A549 treated with Mapracorat at 1 μM for 4 hours (cell line): ENCODE results near the gene RNPC3. TPM values are rescaled to one million over a fixed set of nuclear protein-coding genes. Genes with fewer than 3 reads are reported as not detected.

Experiments used
- total RNA-seq: library from RNA; stranded (reverse); fragments of 200-300 nt; extraction: Qiagen RNA extraction; gene quantifications from 5 replicates; pipeline ENCODE4 v1.2.3, GENCODE V29; 2022

RNPC3 gene, protein sequence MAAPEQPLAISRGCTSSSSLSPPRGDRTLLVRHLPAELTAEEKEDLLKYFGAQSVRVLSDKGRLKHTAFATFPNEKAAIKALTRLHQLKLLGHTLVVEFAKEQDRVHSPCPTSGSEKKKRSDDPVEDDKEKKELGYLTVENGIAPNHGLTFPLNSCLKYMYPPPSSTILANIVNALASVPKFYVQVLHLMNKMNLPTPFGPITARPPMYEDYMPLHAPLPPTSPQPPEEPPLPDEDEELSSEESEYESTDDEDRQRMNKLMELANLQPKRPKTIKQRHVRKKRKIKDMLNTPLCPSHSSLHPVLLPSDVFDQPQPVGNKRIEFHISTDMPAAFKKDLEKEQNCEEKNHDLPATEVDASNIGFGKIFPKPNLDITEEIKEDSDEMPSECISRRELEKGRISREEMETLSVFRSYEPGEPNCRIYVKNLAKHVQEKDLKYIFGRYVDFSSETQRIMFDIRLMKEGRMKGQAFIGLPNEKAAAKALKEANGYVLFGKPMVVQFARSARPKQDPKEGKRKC
- total RNA-seq: 5.2 to 6.4 TPM (median 5.3 TPM) in 5 replicates

GRCh38 chr1:103525607-103526507 is at the start of gene RNPC3:
Gene RNPC3, plus strand, starts transcription at chr1:103525699. Its CDS starts 372 bp downstream, at chr1:103526071.

DNA sequence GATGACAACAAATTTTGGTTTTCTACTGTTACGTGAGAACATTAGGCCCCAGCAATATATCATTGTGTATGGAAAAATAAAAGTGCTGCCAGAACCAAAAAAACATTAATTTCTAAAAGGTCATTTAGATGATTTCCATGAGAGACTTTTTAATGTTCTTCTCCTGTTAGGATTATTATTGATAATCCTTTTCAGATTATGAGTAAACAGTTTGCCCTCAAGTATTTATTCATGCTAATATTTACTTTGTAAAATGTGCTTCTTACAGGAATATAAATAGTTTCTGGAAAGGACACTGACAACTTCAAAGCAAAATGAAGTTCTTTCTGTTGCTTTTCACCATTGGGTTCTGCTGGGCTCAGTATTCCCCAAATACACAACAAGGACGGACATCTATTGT is 45.8 kb downstream of the RNPC3 start, which contains the start of gene AMY2B:
AMY2B (plus strand) TSS at position 301 of the 400 bp plus-strand sequence; CDS start at position 315, 14 bp downstream.

Other genes starting within 250 kb of the RNPC3 start
- gene AMY2B, start 45.9 kb downstream of the RNPC3 start, total RNA-seq: 0.40 to 0.63 TPM (median 0.56 TPM) in 5 replicates
- not detected in 5 replicates for gene AMY2A, start 91.7 kb downstream of the RNPC3 start, total RNA-seq
- not detected in 5 replicates for gene AMY1A, start 130.1 kb downstream of the RNPC3 start, total RNA-seq
- not detected in 5 replicates for gene AMY1B, start 170.5 kb downstream of the RNPC3 start, total RNA-seq
- gene AMY1C, start 224.2 kb downstream of the RNPC3 start, total RNA-seq: not detected in 5 replicates